Panc1 (cell line): Measurements from ENCODE around the gene HLA-DOA. TPM values are rescaled to one million over a fixed set of nuclear protein-coding genes. Genes with fewer than 3 reads are reported as not detected.

Source experiments
- ATAC-seq: fragments of 200-7000 bp; cut with Tn5 transposase; 2 replicates; pipeline ENCODE4 v1.9.1; 2020; ENCODE audit warnings: mild to moderate bottlenecking, moderate library complexity
- BruUV-seq: library from RNA; stranded (reverse); fragments of 400-500 nt; replicated peaks from 2 replicates; lab custom pipeline; 2021; lab: Mats Ljungman, UMichigan
- CTCF ChIA-PET: fragments of 300-600 bp; sonication (Branson Sonifier 250); formaldehyde crosslinking; loops from one replicate; lab custom pipeline; 2022; ENCODE audit warnings: antibody characterized with exemption; lab: Charles Lee
- POLR2A ChIA-PET: fragments of 300-600 bp; sonication (Branson Sonifier 250); formaldehyde crosslinking; loops from one replicate; lab custom pipeline; 2022; ENCODE audit warnings: antibody characterized with exemption; lab: Charles Lee
- DNase-seq: peaks from one replicate; pipeline ENCODE4 v3.0.0-alpha.2; 2010; ENCODE audit warnings: low read depth, low spot score
- H3K27ac ChIP-seq: 2 replicates; pipeline ENCODE4 v1.5.1; 2011; ENCODE audit warnings: mild to moderate bottlenecking, low read length, inconsistent platforms
- H3K27me3 ChIP-seq: fragments of 200-500 bp; sonication (Bioruptor generic); 2 replicates; pipeline ENCODE4 v1.6.0; 2014; ENCODE audit warnings: low read length, inconsistent platforms; ENCODE audit not compliant: control insufficient read depth, insufficient read depth
- H3K36me3 ChIP-seq: fragments of 200-500 bp; sonication (Bioruptor generic); 2 replicates; pipeline ENCODE4 v1.5.1; 2014; ENCODE audit warnings: inconsistent platforms, mild to moderate bottlenecking, low read length, moderate library complexity; ENCODE audit not compliant: control insufficient read depth, insufficient read depth
- H3K4me1 ChIP-seq: 2 replicates; pipeline ENCODE4 v1.5.1; 2011; ENCODE audit warnings: inconsistent platforms, mild to moderate bottlenecking, low read length, moderate library complexity; ENCODE audit not compliant: control insufficient read depth, insufficient read depth
- H3K4me3 ChIP-seq, 2 experiments: 2 replicates each; pipeline ENCODE4 v1.5.1; 2011 to 2012; ENCODE audit warnings: low read depth in 2 of 2, low read length in 2 of 2, mild to moderate bottlenecking in 2 of 2, inconsistent platforms in 1 of 2, moderate library complexity in 1 of 2
- H3K9me3 ChIP-seq: fragments of 200-500 bp; sonication (Bioruptor generic); 2 replicates; pipeline ENCODE4 v1.5.1; 2014; ENCODE audit warnings: low read depth, mild to moderate bottlenecking, inconsistent platforms, low read length, moderate library complexity; ENCODE audit not compliant: control insufficient read depth, insufficient read depth
- POLR2AphosphoS5 ChIP-seq: IDR thresholded peaks from 2 replicates; pipeline ENCODE4 v1.6.1; 2012; ENCODE audit warnings: mild to moderate bottlenecking, low read depth, low read length, moderate library complexity
- SIN3A ChIP-seq: IDR thresholded peaks from 2 replicates; pipeline ENCODE4 v1.6.1; 2012; ENCODE audit warnings: low read depth, mild to moderate bottlenecking, low read length, moderate library complexity, borderline replicate concordance; ENCODE audit not compliant: insufficient read depth
- TCF7L2 ChIP-seq: IDR thresholded peaks from 2 replicates; pipeline ENCODE4 v1.6.1; 2011; ENCODE audit warnings: mild to moderate bottlenecking, low read depth, low read length, inconsistent platforms
- in situ Hi-C: cut with HindIII; loops from 2 replicates; pipeline ENCODE4 v1.10.0; 2016; ENCODE audit warnings: low sequenced_read_pairs, low pct_unique_long_range_greater_than_20kb
- intact Hi-C: fragments of 100-400 bp; cut with micrococcal nuclease; formaldehyde crosslinking; loops from one replicate; pipeline ENCODE4 v1.10.0; 2022; ENCODE audit not compliant: unreplicated experiment
- total RNA-seq: library from RNA; stranded (reverse); gene quantifications from one replicate; pipeline ENCODE4 v1.2.1, GENCODE V29; 2021; ENCODE audit not compliant: unreplicated experiment
- TF ChIP-seq, protein P1 (sequence below): fragments of 450-650 bp; IDR thresholded peaks from 2 replicates; pipeline ENCODE4 v1.5.1; 2017; ENCODE audit warnings: mild to moderate bottlenecking
- TF ChIP-seq, protein P2 (sequence below), 2 experiments: IDR thresholded peaks; 2 replicates each; pipeline ENCODE4 v1.6.1; 2011 to 2012; ENCODE audit warnings: low read depth in 2 of 2, control low read depth in 1 of 2, low read length in 1 of 2, mild to moderate bottlenecking in 1 of 2, moderate library complexity in 1 of 2; ENCODE audit not compliant: insufficient read depth in 1 of 2

HLA-DOA gene
- total RNA-seq, 1 experiment from 2014 or later: 0.08 TPM

DNA sequence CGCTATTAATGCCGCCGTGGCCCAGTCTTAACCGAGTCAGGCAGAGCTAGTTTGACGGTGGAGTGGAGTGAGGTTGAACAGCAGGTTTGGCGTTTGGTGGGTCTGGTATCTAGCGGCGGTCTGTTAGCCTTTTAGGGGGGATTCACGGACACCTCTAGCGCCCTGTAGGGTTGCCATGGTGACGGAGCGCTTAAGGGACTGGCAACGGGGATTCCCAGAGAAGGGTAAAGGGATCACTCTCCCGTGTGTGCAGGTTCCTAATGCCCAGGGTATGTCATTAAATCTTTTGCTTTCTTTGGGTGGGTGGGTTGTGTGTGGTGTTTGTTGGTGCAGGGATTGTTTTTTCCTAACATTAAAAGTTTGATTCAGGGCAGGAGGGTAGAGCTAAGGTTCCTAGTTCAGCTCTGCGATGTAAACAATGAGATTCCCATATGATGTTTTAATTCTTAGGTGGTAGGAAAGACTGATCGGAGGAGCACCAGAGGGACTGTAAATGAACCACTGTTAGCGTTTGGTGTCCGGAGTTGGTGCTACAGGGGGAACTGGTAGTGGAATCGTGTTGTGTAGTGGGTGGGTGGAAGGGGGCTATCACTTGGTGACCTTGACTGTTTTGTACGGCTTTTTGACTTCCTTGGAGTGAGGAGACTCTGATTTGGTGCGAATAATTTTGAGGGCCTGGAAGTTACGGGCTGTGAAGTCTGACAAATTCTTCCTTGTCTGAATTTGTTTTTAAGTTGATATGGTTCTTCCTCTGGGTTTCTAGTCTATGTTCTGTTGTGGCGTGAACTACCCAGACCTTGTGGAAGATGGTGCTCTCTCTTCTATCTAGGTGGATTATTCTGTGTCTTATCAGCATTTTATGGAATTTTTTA, 36.0 kb downstream of the HLA-DOA start:
- H3K27ac ChIP-seq: peak overlapping the region; percentile 88
- POLR2A ChIA-PET: interaction anchor here (0.6 kb wide), 2 partner anchors 18 to 199 kb away, joined by 3 to 10 read pairs; no protein-coding TSS in a partner anchor
- no TSS peak for BruUV-seq
- CTCF ChIA-PET: interaction anchor here (1.0 kb wide), 1 partner anchor 11 kb away, joined by 5 read pairs; no protein-coding TSS in a partner anchor
- ATAC-seq (no peak), DNase-seq (no peak)
- intact Hi-C loops (no loop called here), in situ Hi-C loops (no loop called here)
- H3K9me3 ChIP-seq: no peaks in the 10 kb centered on the region
- no peaks in the 10 kb centered on the region for H3K27me3 ChIP-seq
- TF ChIP-seq, protein P1, sequence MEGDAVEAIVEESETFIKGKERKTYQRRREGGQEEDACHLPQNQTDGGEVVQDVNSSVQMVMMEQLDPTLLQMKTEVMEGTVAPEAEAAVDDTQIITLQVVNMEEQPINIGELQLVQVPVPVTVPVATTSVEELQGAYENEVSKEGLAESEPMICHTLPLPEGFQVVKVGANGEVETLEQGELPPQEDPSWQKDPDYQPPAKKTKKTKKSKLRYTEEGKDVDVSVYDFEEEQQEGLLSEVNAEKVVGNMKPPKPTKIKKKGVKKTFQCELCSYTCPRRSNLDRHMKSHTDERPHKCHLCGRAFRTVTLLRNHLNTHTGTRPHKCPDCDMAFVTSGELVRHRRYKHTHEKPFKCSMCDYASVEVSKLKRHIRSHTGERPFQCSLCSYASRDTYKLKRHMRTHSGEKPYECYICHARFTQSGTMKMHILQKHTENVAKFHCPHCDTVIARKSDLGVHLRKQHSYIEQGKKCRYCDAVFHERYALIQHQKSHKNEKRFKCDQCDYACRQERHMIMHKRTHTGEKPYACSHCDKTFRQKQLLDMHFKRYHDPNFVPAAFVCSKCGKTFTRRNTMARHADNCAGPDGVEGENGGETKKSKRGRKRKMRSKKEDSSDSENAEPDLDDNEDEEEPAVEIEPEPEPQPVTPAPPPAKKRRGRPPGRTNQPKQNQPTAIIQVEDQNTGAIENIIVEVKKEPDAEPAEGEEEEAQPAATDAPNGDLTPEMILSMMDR: no peak
- TF ChIP-seq SIN3A: 0 out of 2 replicates have a peak, but pooled peaks have one; percentile 39
- peak overlapping the region; percentile 94 to 100 for H3K4me3 ChIP-seq
- H3K36me3 ChIP-seq: peaks cover 52% of the 10 kb centered on the region
- peaks cover 31% of the 10 kb centered on the region for H3K4me1 ChIP-seq

GRCh38 chr6:32972353-32973143, 36.8 kb downstream of the HLA-DOA start:
- TF ChIP-seq TCF7L2 (no peak; the same call in 1 of the 2 replicates), POLR2AphosphoS5 (peak; percentile 34; the same call in 1 of the 2 replicates), SIN3A (0 out of 2 replicates have a peak, but pooled peaks have one; percentile 20)
- TF ChIP-seq, protein P1: no peak
- TF ChIP-seq, protein P2, sequence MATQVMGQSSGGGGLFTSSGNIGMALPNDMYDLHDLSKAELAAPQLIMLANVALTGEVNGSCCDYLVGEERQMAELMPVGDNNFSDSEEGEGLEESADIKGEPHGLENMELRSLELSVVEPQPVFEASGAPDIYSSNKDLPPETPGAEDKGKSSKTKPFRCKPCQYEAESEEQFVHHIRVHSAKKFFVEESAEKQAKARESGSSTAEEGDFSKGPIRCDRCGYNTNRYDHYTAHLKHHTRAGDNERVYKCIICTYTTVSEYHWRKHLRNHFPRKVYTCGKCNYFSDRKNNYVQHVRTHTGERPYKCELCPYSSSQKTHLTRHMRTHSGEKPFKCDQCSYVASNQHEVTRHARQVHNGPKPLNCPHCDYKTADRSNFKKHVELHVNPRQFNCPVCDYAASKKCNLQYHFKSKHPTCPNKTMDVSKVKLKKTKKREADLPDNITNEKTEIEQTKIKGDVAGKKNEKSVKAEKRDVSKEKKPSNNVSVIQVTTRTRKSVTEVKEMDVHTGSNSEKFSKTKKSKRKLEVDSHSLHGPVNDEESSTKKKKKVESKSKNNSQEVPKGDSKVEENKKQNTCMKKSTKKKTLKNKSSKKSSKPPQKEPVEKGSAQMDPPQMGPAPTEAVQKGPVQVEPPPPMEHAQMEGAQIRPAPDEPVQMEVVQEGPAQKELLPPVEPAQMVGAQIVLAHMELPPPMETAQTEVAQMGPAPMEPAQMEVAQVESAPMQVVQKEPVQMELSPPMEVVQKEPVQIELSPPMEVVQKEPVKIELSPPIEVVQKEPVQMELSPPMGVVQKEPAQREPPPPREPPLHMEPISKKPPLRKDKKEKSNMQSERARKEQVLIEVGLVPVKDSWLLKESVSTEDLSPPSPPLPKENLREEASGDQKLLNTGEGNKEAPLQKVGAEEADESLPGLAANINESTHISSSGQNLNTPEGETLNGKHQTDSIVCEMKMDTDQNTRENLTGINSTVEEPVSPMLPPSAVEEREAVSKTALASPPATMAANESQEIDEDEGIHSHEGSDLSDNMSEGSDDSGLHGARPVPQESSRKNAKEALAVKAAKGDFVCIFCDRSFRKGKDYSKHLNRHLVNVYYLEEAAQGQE (IDR thresholded peaks at IDR 0.05; ENCODE audit: insufficient read depth in 1 of 2, low read depth in 2 of 2, low read length in 1 of 2): no peak
- Histone ChIP-seq H3K4me1 (peaks cover 24% of the 10 kb centered on the region), H3K36me3 (peaks cover 44% of the 10 kb centered on the region), H3K4me3 (peak overlapping the region; percentile 94 to 100), H3K9me3 (no peaks in the 10 kb centered on the region), H3K27ac (peak overlapping the region; percentile 88), H3K27me3 (no peaks in the 10 kb centered on the region)
- DNase-seq (no peak), ATAC-seq (peak; percentile 5; the same call in 1 of the 2 replicates)
- BruUV-seq: no TSS peak
- in situ Hi-C loops: no loop called here
- ChIA-PET CTCF (interaction anchor here (0.7 to 2.3 kb wide), 3 partner anchors 8 to 39 kb away, joined by 3 to 12 read pairs (median 5); no protein-coding TSS in a partner anchor), POLR2A (interaction anchor here (0.6 to 2.4 kb wide), 17 partner anchors 8 to 327 kb away, joined by 3 to 26 read pairs (median 6); partner anchors contain the start of genes HLA-DMA, RING1, RPS18 and TAP2)
- intact Hi-C loops: no loop called here
